Neural progenitor cell (in vitro differentiated cells): Measurements from ENCODE around the gene PIP4P1. TPM values are rescaled to one million over a fixed set of nuclear protein-coding genes. Genes with fewer than 3 reads are reported as not detected.

ENCODE experiments used
- DNase-seq: peaks from one replicate; pipeline ENCODE4 v3.0.0-alpha.2; 2016; ENCODE audit warnings: low spot score
- H2AFZ ChIP-seq: fragments of 200-600 bp; sonication (generic); replicated peaks from 2 replicates; pipeline ENCODE4 v1.6.1; 2016; ENCODE audit warnings: antibody characterized with exemption
- H3F3A ChIP-seq: fragments of 200-600 bp; sonication (generic); 2 replicates; pipeline ENCODE4 v1.6.1; 2016; ENCODE audit warnings: antibody characterized with exemption, low read depth
- H3K27ac ChIP-seq: fragments of 200-600 bp; sonication (generic); 2 replicates; pipeline ENCODE4 v1.5.1; 2016; ENCODE audit warnings: mild to moderate bottlenecking
- H3K27me3 ChIP-seq: fragments of 200-600 bp; sonication (generic); 2 replicates; pipeline ENCODE4 v1.6.1; 2016; ENCODE audit warnings: mild to moderate bottlenecking, moderate library complexity
- H3K36me3 ChIP-seq: fragments of 200-600 bp; sonication (generic); 2 replicates; pipeline ENCODE4 v1.5.1; 2016
- H3K4me1 ChIP-seq: fragments of 200-600 bp; sonication (generic); 2 replicates; pipeline ENCODE4 v1.6.1; 2016; ENCODE audit warnings: mixed run types
- H3K4me2 ChIP-seq: fragments of 200-600 bp; sonication (generic); 2 replicates; pipeline ENCODE4 v1.6.1; 2016
- H3K4me3 ChIP-seq: fragments of 200-600 bp; sonication (generic); 2 replicates; pipeline ENCODE4 v1.5.1; 2016
- H3K79me2 ChIP-seq: fragments of 200-600 bp; sonication (generic); 2 replicates; pipeline ENCODE4 v1.6.1; 2016; ENCODE audit warnings: low read depth
- H3K9ac ChIP-seq: fragments of 200-600 bp; sonication (generic); 2 replicates; pipeline ENCODE4 v1.6.1; 2016
- H3K9me3 ChIP-seq: fragments of 200-600 bp; sonication (generic); 2 replicates; pipeline ENCODE4 v1.5.1; 2016; ENCODE audit warnings: low read depth
- H4K20me1 ChIP-seq: fragments of 200-600 bp; sonication (generic); 2 replicates; pipeline ENCODE4 v1.6.1; 2016; ENCODE audit warnings: low read depth
- H3K27ac Mint-ChIP-seq: 3 replicates; pipeline ENCODE4 v1.8.0; 2021; ENCODE audit warnings: mixed read lengths
- H3K27me3 Mint-ChIP-seq: 2 replicates; pipeline ENCODE4 v1.8.0; 2022; ENCODE audit warnings: low read depth, mild to moderate bottlenecking, inconsistent platforms, moderate library complexity, mixed read lengths; ENCODE audit not compliant: insufficient read depth
- H3K36me3 Mint-ChIP-seq: 3 replicates; pipeline ENCODE4 v1.8.0; 2021; ENCODE audit warnings: mixed read lengths
- H3K4me1 Mint-ChIP-seq: 3 replicates; pipeline ENCODE4 v1.8.0; 2021; ENCODE audit warnings: mixed read lengths
- H3K4me3 Mint-ChIP-seq: 3 replicates; pipeline ENCODE4 v1.8.0; 2021; ENCODE audit warnings: mild to moderate bottlenecking, moderate library complexity, mixed read lengths
- H3K9me3 Mint-ChIP-seq: 3 replicates; pipeline ENCODE4 v1.8.0; 2020; ENCODE audit warnings: mixed read lengths
- CTCF ChIP-seq: fragments of 200-600 bp; sonication (generic); IDR thresholded peaks from 2 replicates; pipeline ENCODE4 v1.5.1; 2017; ENCODE audit warnings: antibody characterized with exemption, mild to moderate bottlenecking
- EZH2 ChIP-seq: fragments of 200-600 bp; sonication (generic); IDR thresholded peaks from 2 replicates; pipeline ENCODE4 v1.6.1; 2017; ENCODE audit warnings: antibody characterized with exemption, mild to moderate bottlenecking, moderate library complexity
- EZH2phosphoT487 ChIP-seq: fragments of 200-600 bp; sonication (generic); IDR thresholded peaks from 2 replicates; pipeline ENCODE4 v1.6.1; 2017; ENCODE audit warnings: antibody characterized with exemption
- total RNA-seq: library from RNA; depleted of rRNA; stranded (reverse); fragments of >200 nt; gene quantifications from 2 replicates; pipeline ENCODE4 v1.2.3, GENCODE V29; 2015; ENCODE audit warnings: low replicate concordance

Gene PIP4P1
- total RNA-seq, 1 donor from 2014 or later = 24.1 TPM

GRCh38 chr14:20470603-20470901, 9.3 kb upstream of the PIP4P1 start:
- Histone ChIP-seq H3K4me1 (peaks cover 5% of the 10 kb centered on the region), H3K4me2 (peak overlapping the region; percentile 76), H3K27me3 (no peaks in the 10 kb centered on the region), H3K9ac (no peak overlapping the region), H3K27ac (no peak overlapping the region), H2AFZ (no peak overlapping the region), H3F3A (peaks cover 16% of the 10 kb centered on the region), H3K79me2 (peaks cover 28% of the 10 kb centered on the region), H3K4me3 (peak overlapping the region; percentile 70), H3K36me3 (no peaks in the 10 kb centered on the region), H4K20me1 (no peaks in the 10 kb centered on the region), H3K9me3 (no peaks in the 10 kb centered on the region)
- H3K27me3 Mint-ChIP-seq = peaks cover 3% of the 10 kb centered on the region
- no peak overlapping the region for H3K27ac Mint-ChIP-seq
- DNase-seq = no peak
- H3K36me3 Mint-ChIP-seq = peaks cover 16% of the 10 kb centered on the region
- H3K9me3 Mint-ChIP-seq = peaks cover 2% of the 10 kb centered on the region
- peak overlapping the region; percentile 96 for H3K4me3 Mint-ChIP-seq
- H3K4me1 Mint-ChIP-seq = peaks cover 12% of the 10 kb centered on the region
- TF ChIP-seq EZH2 = no peak
- no peak for TF ChIP-seq CTCF

GRCh38 chr14:20469890-20470602, 8.8 kb upstream of the PIP4P1 start:
- Histone ChIP-seq H3K9ac (peak overlapping the region; percentile 70), H3K9me3 (no peaks in the 10 kb centered on the region), H3K4me1 (peaks cover 5% of the 10 kb centered on the region), H3K4me2 (peak overlapping the region; percentile 76), H3K36me3 (no peaks in the 10 kb centered on the region), H2AFZ (peak overlapping the region; percentile 98), H3K4me3 (peak overlapping the region; percentile 70), H3K79me2 (peaks cover 28% of the 10 kb centered on the region), H3F3A (peaks cover 16% of the 10 kb centered on the region), H3K27ac (no peak overlapping the region), H3K27me3 (no peaks in the 10 kb centered on the region), H4K20me1 (no peaks in the 10 kb centered on the region)
- Mint-ChIP-seq H3K36me3 (peaks cover 15% of the 10 kb centered on the region), H3K27me3 (peaks cover 5% of the 10 kb centered on the region), H3K27ac (peak overlapping the region; percentile 82), H3K4me3 (peak overlapping the region; percentile 96), H3K9me3 (peaks cover 1% of the 10 kb centered on the region), H3K4me1 (peaks cover 12% of the 10 kb centered on the region)
- TF ChIP-seq EZH2phosphoT487 = no peak
- TF ChIP-seq EZH2 = no peak
- no peak for TF ChIP-seq CTCF
- DNase-seq = peak; percentile 38

GRCh38 chr14:20469242-20469889, 8.1 kb upstream of the PIP4P1 start, which contains the start of gene PNP:
Gene PNP (plus strand): TSS chr14:20469406. CDS start chr14:20469525, 119 bp downstream.
- peak; percentile 96 for DNase-seq
- Mint-ChIP-seq H3K4me3 (peak within 1 kb of the TSS; percentile 96), H3K4me1 (peaks cover 12% of the 10 kb centered on the region), H3K27ac (peak within 1 kb of the TSS; percentile 98), H3K36me3 (peaks cover 9% of the 10 kb centered on the region), H3K27me3 (peaks cover 5% of the 10 kb centered on the region), H3K9me3 (no peaks in the 10 kb centered on the region)
- peaks cover 28% of the 10 kb centered on the region for H3K79me2 ChIP-seq
- no peaks in the 10 kb centered on the region for H4K20me1 ChIP-seq
- no peak within 1 kb of the TSS for H3K27ac ChIP-seq
- H3K4me2 ChIP-seq = peak within 1 kb of the TSS; percentile 76
- peak within 1 kb of the TSS; percentile 70 for H3K4me3 ChIP-seq
- peaks cover 16% of the 10 kb centered on the region for H3F3A ChIP-seq
- H2AFZ ChIP-seq = peak within 1 kb of the TSS; percentile 98
- H3K9me3 ChIP-seq = no peaks in the 10 kb centered on the region
- TF ChIP-seq CTCF (no peak), EZH2phosphoT487 (no peak), EZH2 (no peak)
- H3K27me3 ChIP-seq = no peaks in the 10 kb centered on the region
- peaks cover 5% of the 10 kb centered on the region for H3K4me1 ChIP-seq
- H3K36me3 ChIP-seq = no peaks in the 10 kb centered on the region
- peak within 1 kb of the TSS; percentile 70 for H3K9ac ChIP-seq
